ENCODE measurements around the gene TGIF1. TPM values are rescaled to one million over a fixed set of nuclear protein-coding genes. Genes with fewer than 3 reads are reported as not detected.

TGIF1 gene
- total RNA-seq, 1 donor from 2014 or later: 170 TPM

GRCh38 chr18:3455907-3456685 is 6.1 kb downstream of the TGIF1 start:
- TF ChIP-seq, protein P1, sequence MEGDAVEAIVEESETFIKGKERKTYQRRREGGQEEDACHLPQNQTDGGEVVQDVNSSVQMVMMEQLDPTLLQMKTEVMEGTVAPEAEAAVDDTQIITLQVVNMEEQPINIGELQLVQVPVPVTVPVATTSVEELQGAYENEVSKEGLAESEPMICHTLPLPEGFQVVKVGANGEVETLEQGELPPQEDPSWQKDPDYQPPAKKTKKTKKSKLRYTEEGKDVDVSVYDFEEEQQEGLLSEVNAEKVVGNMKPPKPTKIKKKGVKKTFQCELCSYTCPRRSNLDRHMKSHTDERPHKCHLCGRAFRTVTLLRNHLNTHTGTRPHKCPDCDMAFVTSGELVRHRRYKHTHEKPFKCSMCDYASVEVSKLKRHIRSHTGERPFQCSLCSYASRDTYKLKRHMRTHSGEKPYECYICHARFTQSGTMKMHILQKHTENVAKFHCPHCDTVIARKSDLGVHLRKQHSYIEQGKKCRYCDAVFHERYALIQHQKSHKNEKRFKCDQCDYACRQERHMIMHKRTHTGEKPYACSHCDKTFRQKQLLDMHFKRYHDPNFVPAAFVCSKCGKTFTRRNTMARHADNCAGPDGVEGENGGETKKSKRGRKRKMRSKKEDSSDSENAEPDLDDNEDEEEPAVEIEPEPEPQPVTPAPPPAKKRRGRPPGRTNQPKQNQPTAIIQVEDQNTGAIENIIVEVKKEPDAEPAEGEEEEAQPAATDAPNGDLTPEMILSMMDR (conservative IDR thresholded peaks at IDR 0.05; ENCODE audit: low read depth, low read length): no peak
- peak overlapping the region; percentile 98 for H3K4me3 ChIP-seq (ENCODE audit: low read depth, low read length)
- DNase-seq (ENCODE audit: low read depth): peak; percentile 88

GRCh38 chr18:3456686-3457069 is 6.7 kb downstream of the TGIF1 start:
- TF ChIP-seq, protein P1 (conservative IDR thresholded peaks at IDR 0.05; ENCODE audit: low read depth, low read length): no peak
- DNase-seq (ENCODE audit: low read depth): peak; percentile 90
- peak overlapping the region; percentile 98 for H3K4me3 ChIP-seq (ENCODE audit: low read depth, low read length)

GRCh38 chr18:3457261-3457724 is 7.3 kb downstream of the TGIF1 start:
- peak overlapping the region; percentile 98 for H3K4me3 ChIP-seq (ENCODE audit: low read depth, low read length)
- TF ChIP-seq, protein P1 (conservative IDR thresholded peaks at IDR 0.05; ENCODE audit: low read depth, low read length): no peak
- no peak for DNase-seq (ENCODE audit: low read depth)

GRCh38 chr18:3458378-3458777 is 8.4 kb downstream of the TGIF1 start:
- no peak for DNase-seq (ENCODE audit: low read depth)
- TF ChIP-seq, protein P1 (conservative IDR thresholded peaks at IDR 0.05; ENCODE audit: low read depth, low read length): no peak
- H3K4me3 ChIP-seq (ENCODE audit: low read depth, low read length): peak overlapping the region; percentile 21

DNA sequence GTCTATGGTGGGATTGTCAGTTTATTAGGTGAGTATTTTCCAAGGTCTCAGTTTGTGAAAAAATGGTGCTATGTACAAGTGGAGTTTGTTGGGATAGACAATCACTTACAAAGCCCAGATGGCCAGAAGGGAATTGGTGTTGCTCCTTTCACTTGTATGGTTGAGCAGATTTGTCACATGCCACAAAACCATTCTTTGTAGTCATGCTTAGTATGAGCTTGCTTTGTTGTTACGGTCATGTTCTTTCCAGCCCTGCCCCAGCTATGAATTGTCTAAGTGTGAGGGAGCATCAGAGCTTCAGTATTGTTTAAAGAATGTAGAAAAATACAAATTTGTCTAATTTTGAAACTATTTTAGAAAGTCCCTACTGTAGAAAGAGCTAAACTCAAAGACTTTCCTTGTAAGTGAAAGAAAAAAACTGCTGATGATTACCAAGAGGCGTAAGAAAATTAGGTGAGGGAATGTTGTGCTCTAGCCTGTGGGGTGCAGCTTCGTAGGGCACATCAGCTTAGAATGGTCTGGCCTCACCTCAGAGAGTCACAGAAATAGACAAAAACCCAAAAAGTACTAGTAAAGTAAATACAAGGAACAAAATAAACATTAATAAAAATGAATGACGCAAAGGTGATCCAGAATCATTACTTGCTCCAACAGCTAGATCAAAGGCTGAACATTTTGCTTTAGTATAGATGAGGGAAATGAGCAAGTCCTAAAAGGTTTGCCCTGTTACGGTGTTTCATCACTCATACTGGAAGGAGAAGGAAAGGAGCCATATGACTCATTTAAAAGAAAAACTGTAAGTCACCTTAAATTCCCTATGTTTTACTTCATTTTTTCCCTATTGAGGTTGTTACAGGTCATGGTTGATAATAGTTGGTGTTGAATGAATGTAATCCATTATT is 9.2 kb downstream of the TGIF1 start:
- no peak overlapping the region for H3K4me3 ChIP-seq (ENCODE audit: low read depth, low read length)
- DNase-seq (ENCODE audit: low read depth): no peak
- TF ChIP-seq, protein P1 (conservative IDR thresholded peaks at IDR 0.05; ENCODE audit: low read depth, low read length): no peak

DNA sequence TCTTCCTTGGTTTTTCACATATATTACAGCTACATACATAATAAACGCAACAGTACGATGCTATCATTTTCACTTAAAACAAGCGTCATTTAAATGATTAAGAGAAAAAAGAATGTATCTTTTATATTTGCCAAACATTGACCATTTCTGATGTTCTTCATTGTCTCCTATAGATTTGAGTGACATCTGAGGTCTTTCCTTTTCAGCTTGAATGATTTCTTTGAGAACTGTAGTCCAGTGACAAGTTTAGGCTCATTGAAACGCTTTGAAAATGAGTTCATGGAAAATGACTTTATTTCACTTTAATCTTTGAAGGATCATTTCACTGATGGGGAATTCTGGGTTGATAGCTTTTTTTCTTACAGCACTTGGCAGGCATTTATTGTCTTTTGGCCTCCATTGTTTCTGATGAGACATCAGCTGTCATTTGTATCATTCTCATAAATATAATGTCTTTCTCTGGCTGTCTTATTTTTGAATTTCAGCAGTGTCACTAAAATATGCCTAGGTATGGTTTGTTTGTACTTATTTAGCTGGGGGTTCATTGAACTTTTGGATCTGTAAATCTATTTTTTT is 10.9 kb downstream of the TGIF1 start:
- no peak overlapping the region for H3K4me3 ChIP-seq (ENCODE audit: low read depth, low read length)
- DNase-seq (ENCODE audit: low read depth): no peak
- TF ChIP-seq, protein P1 (conservative IDR thresholded peaks at IDR 0.05; ENCODE audit: low read depth, low read length): no peak
